MCF 10A (cell line): ENCODE data around the gene AP2A1. TPM values are rescaled to one million over a fixed set of nuclear protein-coding genes. Genes with fewer than 3 reads are reported as not detected.

ENCODE experiments used
- BruUV-seq: library from RNA; stranded (reverse); fragments of 400-500 nt; replicated peaks from 2 replicates; lab custom pipeline; 2021; lab: Mats Ljungman, UMichigan
- CTCF ChIA-PET: fragments of 300-600 bp; sonication (Branson Sonifier 250); formaldehyde crosslinking; extraction: SDS; loops from one replicate; lab custom pipeline; 2021; ENCODE audit warnings: antibody characterized with exemption, inconsistent platforms; lab: Yijun Ruan, JAX
- POLR2A ChIA-PET: fragments of 300-600, 350-650 bp; sonication (Branson Sonifier 250); formaldehyde crosslinking; extraction: SDS; loops from one replicate; lab custom pipeline; 2020; ENCODE audit warnings: antibody characterized with exemption, inconsistent platforms; lab: Yijun Ruan, JAX
- DNase-seq: peaks from one replicate; pipeline ENCODE4 v3.0.0-alpha.2; 2018; ENCODE audit not compliant: unreplicated experiment
- H3K27ac Mint-ChIP-seq: one replicate; pipeline ENCODE4 v1.8.0; 2022; ENCODE audit warnings: mild to moderate bottlenecking, low read depth, mixed read lengths; ENCODE audit not compliant: unreplicated experiment
- H3K27me3 Mint-ChIP-seq: one replicate; pipeline ENCODE4 v1.8.0; 2022; ENCODE audit warnings: mixed read lengths; ENCODE audit not compliant: insufficient read depth, unreplicated experiment
- H3K36me3 Mint-ChIP-seq: one replicate; pipeline ENCODE4 v1.8.0; 2022; ENCODE audit warnings: mild to moderate bottlenecking, moderate library complexity, mixed read lengths; ENCODE audit not compliant: insufficient read depth, unreplicated experiment
- H3K4me1 Mint-ChIP-seq: one replicate; pipeline ENCODE4 v1.8.0; 2022; ENCODE audit warnings: mixed read lengths; ENCODE audit not compliant: insufficient read depth, unreplicated experiment
- H3K4me3 Mint-ChIP-seq: one replicate; pipeline ENCODE4 v1.8.0; 2022; ENCODE audit warnings: mild to moderate bottlenecking, moderate library complexity, mixed read lengths; ENCODE audit not compliant: unreplicated experiment
- H3K9me3 Mint-ChIP-seq: one replicate; pipeline ENCODE4 v1.8.0; 2022; ENCODE audit warnings: mixed read lengths; ENCODE audit not compliant: unreplicated experiment
- CTCF ChIP-seq: fragments of 200-600 bp; IDR thresholded peaks from one replicate; pipeline ENCODE4 v1.8.0; 2022; ENCODE audit warnings: antibody characterized with exemption, mild to moderate bottlenecking; ENCODE audit not compliant: unreplicated experiment
- intact Hi-C: fragments of 100-400 bp; cut with micrococcal nuclease; formaldehyde crosslinking; loops from 2 replicates; pipeline ENCODE4 v1.14.1; 2022
- microRNA-seq: library from miRNA; unstranded; fragments of <30 nt; microRNA quantifications from one replicate; pipeline ENCODE4 v1.2.0, GENCODE V29; 2022
- total RNA-seq: library from RNA; stranded (reverse); gene quantifications from 2 replicates; pipeline ENCODE4 v1.2.3, GENCODE V29; 2022

AP2A1 gene
- total RNA-seq, 1 experiment from 2014 or later: 70.5 TPM

- TF ChIP-seq CTCF: no peak
- intact Hi-C loops: loop anchor here (10.0 kb wide), 1 partner anchor 182 kb away; the partner anchor contains the start of gene PRMT1
- no TSS peak for BruUV-seq
- no peak overlapping the region for H3K4me3 Mint-ChIP-seq
- H3K36me3 Mint-ChIP-seq: peaks cover 62% of the 10 kb centered on the region
- DNase-seq: no peak
- H3K27ac Mint-ChIP-seq: no peak overlapping the region
- peaks cover 16% of the 10 kb centered on the region for H3K4me1 Mint-ChIP-seq
- H3K9me3 Mint-ChIP-seq: no peaks in the 10 kb centered on the region
- ChIA-PET POLR2A (no interaction called here), CTCF (no interaction called here)
- H3K27me3 Mint-ChIP-seq: no peaks in the 10 kb centered on the region
Measured at GRCh38 chr19:49856574-49857021, 89.8 kb downstream of the AP2A1 start.

Small RNA genes within 50 kb of the gene (microRNA-seq; reads per million reads assigned to microRNA genes)
- gene MIR4749 (2.8 reads per million, percentile 20 among the genes with 10 or more reads in this experiment), gene MIR6799 (4.0 reads per million, percentile 30 among the genes with 10 or more reads in this experiment), gene MIR6800 (not detected)

Other genes starting within 250 kb of the AP2A1 start
- not detected in 2 replicates for gene RCN3, start 239.0 kb upstream of the AP2A1 start, total RNA-seq
- 54.4 and 57.9 TPM in 2 replicates for gene NOSIP, start 186.4 kb upstream of the AP2A1 start, total RNA-seq
- 3.9 and 4.7 TPM in 2 replicates for gene PRRG2, start 185.7 kb upstream of the AP2A1 start, total RNA-seq
- 19.0 and 20.2 TPM in 2 replicates for gene PRR12, start 175.8 kb upstream of the AP2A1 start, total RNA-seq
- gene RRAS, start 126.9 kb upstream of the AP2A1 start, total RNA-seq: 37.6 and 56.5 TPM in 2 replicates
- 81.3 and 101 TPM in 2 replicates for gene SCAF1, start 124.8 kb upstream of the AP2A1 start, total RNA-seq
- 65.6 and 82.2 TPM in 2 replicates for gene IRF3, start 101.1 kb upstream of the AP2A1 start, total RNA-seq
- 29.4 and 36.0 TPM in 2 replicates for gene BCL2L12, start 101.1 kb upstream of the AP2A1 start, total RNA-seq
- gene PRMT1, start 89.7 kb upstream of the AP2A1 start, total RNA-seq: 236 and 304 TPM in 2 replicates
- gene ADM5, start 77.4 kb upstream of the AP2A1 start, total RNA-seq: 1.8 and 2.9 TPM in 2 replicates
- not detected in 2 replicates for gene CPT1C, start 75.9 kb upstream of the AP2A1 start, total RNA-seq
- not detected in 2 replicates for gene TSKS, start 3.7 kb upstream of the AP2A1 start, total RNA-seq
- 10.9 and 19.0 TPM in 2 replicates for gene FUZ, start 46.3 kb downstream of the AP2A1 start, total RNA-seq
- gene MED25, start 51.3 kb downstream of the AP2A1 start, total RNA-seq: 39.9 and 43.2 TPM in 2 replicates
- gene PTOV1, start 84.2 kb downstream of the AP2A1 start, total RNA-seq: 68.5 and 78.8 TPM in 2 replicates
- 70.7 and 90.3 TPM in 2 replicates for gene PNKP, start 100.6 kb downstream of the AP2A1 start, total RNA-seq
- 74.7 and 79.2 TPM in 2 replicates for gene AKT1S1, start 110.4 kb downstream of the AP2A1 start, total RNA-seq
- 25.2 and 25.5 TPM in 2 replicates for gene TBC1D17, start 110.7 kb downstream of the AP2A1 start, total RNA-seq
- gene IL4I1, start 129.9 kb downstream of the AP2A1 start, total RNA-seq: 0.37 TPM in 1 of 2 replicates, not detected in the other
- 23.7 and 24.5 TPM in 2 replicates for gene ATF5, start 162.2 kb downstream of the AP2A1 start, total RNA-seq
- gene NUP62, start 162.5 kb downstream of the AP2A1 start, total RNA-seq: 42.0 and 44.9 TPM in 2 replicates
- not detected in 2 replicates for gene SIGLEC11, start 194.2 kb downstream of the AP2A1 start, total RNA-seq